ENCODE results near the gene PES1. TPM values are rescaled to one million over a fixed set of nuclear protein-coding genes. Genes with fewer than 3 reads are reported as not detected.
"Not testable (repeated sequence)": the region's sequence is repeated elsewhere in the genome, so short reads cannot be mapped to it uniquely, and the experiment has no call there.

PES1 gene
- total RNA-seq, 1 donor from 2014 or later, result 47.0 TPM

GRCh38 chr22:30635273-30636225 lies 43.8 kb upstream of the PES1 start, which contains the start of gene SLC35E4:
TSS of gene SLC35E4 (plus strand) at chr22:30635781. CDS start at chr22:30636451, 670 bp downstream.
- no peaks in the 10 kb centered on the region for H3K27me3 ChIP-seq (ENCODE audit: low read depth)
- no peaks in the 10 kb centered on the region for H3K9me3 ChIP-seq
- H3K4me1 ChIP-seq, result peaks cover 32% of the 10 kb centered on the region
- ATAC-seq (peak; percentile 96 to 97), DNase-seq (peak; percentile 94)
- H3K36me3 ChIP-seq, result no peaks in the 10 kb centered on the region
- H3K27ac ChIP-seq, result peak within 1 kb of the TSS; percentile 80
- no peak for TF ChIP-seq CTCF (IDR thresholded peaks at IDR 0.05)
- intact Hi-C loops (cut with DNase I), result no loop called here
- peak within 1 kb of the TSS; percentile 72 for H3K4me3 ChIP-seq

- no peak for TF ChIP-seq CTCF (IDR thresholded peaks at IDR 0.05)
- Histone ChIP-seq H3K27me3 (ENCODE audit: low read depth) (no peaks in the 10 kb centered on the region), H3K36me3 (no peaks in the 10 kb centered on the region), H3K27ac (peak overlapping the region; percentile 80), H3K4me1 (peaks cover 32% of the 10 kb centered on the region), H3K4me3 (peak overlapping the region; percentile 72), H3K9me3 (no peaks in the 10 kb centered on the region)
- ATAC-seq (peak; percentile 88 to 90), DNase-seq (peak; percentile 90)
- intact Hi-C loops (cut with DNase I), result no loop called here
These were observed 42.9 kb upstream of the PES1 start for GRCh38 chr22:30634471-30635233.

- H3K9me3 ChIP-seq; H3K36me3 ChIP-seq; H3K27me3 ChIP-seq (ENCODE audit: low read depth); DNase-seq; ATAC-seq; H3K4me3 ChIP-seq; H3K27ac ChIP-seq; intact Hi-C loops (cut with DNase I): not testable (repeated sequence)
- peaks cover 17% of the 10 kb centered on the region for H3K4me1 ChIP-seq
These were observed 39.8 kb upstream of the PES1 start for GRCh38 chr22:30631469-30631868.

- Histone ChIP-seq H3K36me3 (peaks cover 5% of the 10 kb centered on the region), H3K4me3 (no peak overlapping the region), H3K27me3 (ENCODE audit: low read depth) (no peaks in the 10 kb centered on the region), H3K4me1 (no peaks in the 10 kb centered on the region), H3K9me3 (no peaks in the 10 kb centered on the region), H3K27ac (no peak overlapping the region)
- DNase-seq (no peak), ATAC-seq (no peak)
- TF ChIP-seq CTCF (IDR thresholded peaks at IDR 0.05), result no peak
- intact Hi-C loops (cut with DNase I), result no loop called here
These were observed 36.8 kb upstream of the PES1 start for GRCh38 chr22:30628491-30628890.

- H3K27me3 ChIP-seq (ENCODE audit: low read depth), result no peaks in the 10 kb centered on the region
- intact Hi-C loops (cut with DNase I), result no loop called here
- no peak for TF ChIP-seq CTCF (IDR thresholded peaks at IDR 0.05)
- peaks cover 5% of the 10 kb centered on the region for H3K36me3 ChIP-seq
- no peaks in the 10 kb centered on the region for H3K4me1 ChIP-seq
- no peak overlapping the region for H3K4me3 ChIP-seq
- ATAC-seq (no peak), DNase-seq (no peak)
- H3K27ac ChIP-seq, result no peak overlapping the region
- no peaks in the 10 kb centered on the region for H3K9me3 ChIP-seq
These were observed 35.8 kb upstream of the PES1 start for GRCh38 chr22:30627471-30627870.

Measured in lower lobe of right lung (tissue), 2 donors.